ENCODE data around the gene KLF7.

DNA sequence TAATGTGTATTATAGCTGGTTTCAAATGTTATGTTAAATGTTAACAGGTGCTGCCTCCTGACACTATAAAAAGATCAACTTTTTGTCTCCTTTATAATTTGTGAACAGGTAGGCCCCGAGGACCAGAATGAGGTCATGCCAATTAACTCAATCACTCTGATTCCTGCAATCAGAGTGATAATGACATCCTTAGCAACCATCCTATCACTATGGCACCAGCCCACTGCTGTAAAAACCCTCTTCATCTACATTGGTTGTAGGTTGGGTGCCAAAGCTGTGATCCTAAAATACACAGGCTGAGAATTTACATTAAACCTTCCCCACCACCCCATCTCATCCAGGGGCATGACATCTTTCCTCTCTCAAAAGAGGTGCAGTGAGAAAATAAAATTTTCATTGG lies 122.9 kb downstream of the KLF7 start:
- TF ChIP-seq, protein P1, sequence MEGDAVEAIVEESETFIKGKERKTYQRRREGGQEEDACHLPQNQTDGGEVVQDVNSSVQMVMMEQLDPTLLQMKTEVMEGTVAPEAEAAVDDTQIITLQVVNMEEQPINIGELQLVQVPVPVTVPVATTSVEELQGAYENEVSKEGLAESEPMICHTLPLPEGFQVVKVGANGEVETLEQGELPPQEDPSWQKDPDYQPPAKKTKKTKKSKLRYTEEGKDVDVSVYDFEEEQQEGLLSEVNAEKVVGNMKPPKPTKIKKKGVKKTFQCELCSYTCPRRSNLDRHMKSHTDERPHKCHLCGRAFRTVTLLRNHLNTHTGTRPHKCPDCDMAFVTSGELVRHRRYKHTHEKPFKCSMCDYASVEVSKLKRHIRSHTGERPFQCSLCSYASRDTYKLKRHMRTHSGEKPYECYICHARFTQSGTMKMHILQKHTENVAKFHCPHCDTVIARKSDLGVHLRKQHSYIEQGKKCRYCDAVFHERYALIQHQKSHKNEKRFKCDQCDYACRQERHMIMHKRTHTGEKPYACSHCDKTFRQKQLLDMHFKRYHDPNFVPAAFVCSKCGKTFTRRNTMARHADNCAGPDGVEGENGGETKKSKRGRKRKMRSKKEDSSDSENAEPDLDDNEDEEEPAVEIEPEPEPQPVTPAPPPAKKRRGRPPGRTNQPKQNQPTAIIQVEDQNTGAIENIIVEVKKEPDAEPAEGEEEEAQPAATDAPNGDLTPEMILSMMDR (IDR thresholded peaks at IDR 0.05) = no peak
- TF ChIP-seq ZFX (IDR thresholded peaks at IDR 0.05; ENCODE audit: borderline replicate concordance) = no peak

All from 22Rv1 (cell line).